Measurements from ENCODE around the gene EMP2. TPM values are rescaled to one million over a fixed set of nuclear protein-coding genes. Genes with fewer than 3 reads are reported as not detected.

EMP2 gene
- total and polyA plus RNA-seq, 5 donors, result 34.4 to 85.0 (median 73.6) TPM

- DNase-seq (no peak), ATAC-seq (peak; percentile 50 to 53)
- Histone ChIP-seq H3K4me1 (ENCODE audit: control insufficient read depth, insufficient read depth, low read length) (no peaks in the 10 kb centered on the region), H3K27ac (ENCODE audit: low read length) (peak overlapping the region; percentile 21), H3K27me3 (ENCODE audit: control insufficient read depth, insufficient read depth) (no peaks in the 10 kb centered on the region), H3K4me3 (ENCODE audit: low read length) (no peak overlapping the region), H3K9me3 (ENCODE audit: control insufficient read depth, low read length) (no peaks in the 10 kb centered on the region)
- intact Hi-C loops (cut with DNase I), result no loop called here
- WGBS, result 51% methylated on average over 7 of the region's 7 CpGs
Measured at GRCh38 chr16:10609402-10609774, 29.0 kb upstream of the EMP2 start.

- 39% methylated on average over 11 of the region's 11 CpGs for WGBS
- no peaks in the 10 kb centered on the region for H3K4me1 ChIP-seq (ENCODE audit: control insufficient read depth, insufficient read depth, low read length)
- intact Hi-C loops (cut with DNase I), result no loop called here
- no peaks in the 10 kb centered on the region for H3K27me3 ChIP-seq (ENCODE audit: control insufficient read depth, insufficient read depth)
- peak overlapping the region; percentile 21 for H3K27ac ChIP-seq (ENCODE audit: low read length)
- no peak overlapping the region for H3K4me3 ChIP-seq (ENCODE audit: low read length)
- peak in 1 of 3 donors; percentile 66 for DNase-seq
- H3K9me3 ChIP-seq (ENCODE audit: control insufficient read depth, low read length), result no peaks in the 10 kb centered on the region
- peak; percentile 72 to 77 for ATAC-seq
Measured at GRCh38 chr16:10608687-10609401, 28.4 kb upstream of the EMP2 start.

GRCh38 chr16:10607157-10607556 is 26.8 kb upstream of the EMP2 start:
- no peaks in the 10 kb centered on the region for H3K27me3 ChIP-seq (ENCODE audit: control insufficient read depth, insufficient read depth)
- intact Hi-C loops (cut with DNase I), result no loop called here
- no peak overlapping the region for H3K27ac ChIP-seq (ENCODE audit: low read length)
- no peak overlapping the region for H3K4me3 ChIP-seq (ENCODE audit: low read length)
- 79% methylated on average over 3 of the region's 3 CpGs for WGBS
- no peaks in the 10 kb centered on the region for H3K4me1 ChIP-seq (ENCODE audit: control insufficient read depth, insufficient read depth, low read length)
- ATAC-seq, result no peak
- H3K9me3 ChIP-seq (ENCODE audit: control insufficient read depth, low read length), result no peaks in the 10 kb centered on the region
- no peak for DNase-seq

GRCh38 chr16:10606607-10607006 is 26.2 kb upstream of the EMP2 start:
- H3K4me3 ChIP-seq (ENCODE audit: low read length), result no peak overlapping the region
- no peak for DNase-seq
- ATAC-seq, result no peak
- intact Hi-C loops (cut with DNase I), result no loop called here
- no peaks in the 10 kb centered on the region for H3K9me3 ChIP-seq (ENCODE audit: control insufficient read depth, low read length)
- H3K4me1 ChIP-seq (ENCODE audit: control insufficient read depth, insufficient read depth, low read length), result no peaks in the 10 kb centered on the region
- no peak overlapping the region for H3K27ac ChIP-seq (ENCODE audit: low read length)
- H3K27me3 ChIP-seq (ENCODE audit: control insufficient read depth, insufficient read depth), result no peaks in the 10 kb centered on the region
- WGBS, result 75% methylated on average over 6 of the region's 6 CpGs

GRCh38 chr16:10605636-10606035 is 25.2 kb upstream of the EMP2 start:
- no peaks in the 10 kb centered on the region for H3K4me1 ChIP-seq (ENCODE audit: control insufficient read depth, insufficient read depth, low read length)
- no peak overlapping the region for H3K4me3 ChIP-seq (ENCODE audit: low read length)
- WGBS, result 94% methylated on average over 3 of the region's 3 CpGs
- no peak for DNase-seq
- intact Hi-C loops (cut with DNase I), result no loop called here
- H3K27ac ChIP-seq (ENCODE audit: low read length), result no peak overlapping the region
- ATAC-seq, result no peak
- H3K9me3 ChIP-seq (ENCODE audit: control insufficient read depth, low read length), result no peaks in the 10 kb centered on the region
- no peaks in the 10 kb centered on the region for H3K27me3 ChIP-seq (ENCODE audit: control insufficient read depth, insufficient read depth)

- no peaks in the 10 kb centered on the region for H3K4me1 ChIP-seq (ENCODE audit: control insufficient read depth, insufficient read depth, low read length)
- ATAC-seq, result peak; percentile 7 to 75
- intact Hi-C loops (cut with DNase I), result no loop called here
Measured at GRCh38 chr16:10601444-10602408, 21.3 kb upstream of the EMP2 start.

GRCh38 chr16:10600782-10601443 is 20.5 kb upstream of the EMP2 start:
- Histone ChIP-seq H3K4me3 (ENCODE audit: low read length) (no peak overlapping the region), H3K27ac (ENCODE audit: low read length) (peak overlapping the region; percentile 51), H3K4me1 (ENCODE audit: control insufficient read depth, insufficient read depth, low read length) (no peaks in the 10 kb centered on the region), H3K27me3 (ENCODE audit: control insufficient read depth, insufficient read depth) (no peaks in the 10 kb centered on the region), H3K9me3 (ENCODE audit: control insufficient read depth, low read length) (no peaks in the 10 kb centered on the region)
- intact Hi-C loops (cut with DNase I), result no loop called here
- peak; percentile 36 to 54 for ATAC-seq
- 46% methylated on average over 12 of the region's 12 CpGs for WGBS
- peak in 2 of 3 donors; percentile 19 to 71 for DNase-seq

More at GRCh38 chr16:10601444-10602408, 21.3 kb upstream of the EMP2 start:
- H3K4me3 ChIP-seq (ENCODE audit: low read length), result no peak overlapping the region
- no peaks in the 10 kb centered on the region for H3K27me3 ChIP-seq (ENCODE audit: control insufficient read depth, insufficient read depth)
- H3K27ac ChIP-seq (ENCODE audit: low read length), result peak overlapping the region; percentile 51
- 43% methylated on average over 13 of the region's 13 CpGs for WGBS
- DNase-seq, result peak in 2 of 3 donors; percentile 63 to 67
- no peaks in the 10 kb centered on the region for H3K9me3 ChIP-seq (ENCODE audit: control insufficient read depth, low read length)

- ATAC-seq, result no peak
- Histone ChIP-seq H3K9me3 (ENCODE audit: control insufficient read depth, low read length) (no peaks in the 10 kb centered on the region), H3K4me1 (ENCODE audit: control insufficient read depth, insufficient read depth, low read length) (no peaks in the 10 kb centered on the region), H3K27ac (ENCODE audit: low read length) (no peak overlapping the region), H3K27me3 (ENCODE audit: control insufficient read depth, insufficient read depth) (no peaks in the 10 kb centered on the region), H3K4me3 (ENCODE audit: low read length) (no peak overlapping the region)
- DNase-seq, result no peak
- intact Hi-C loops (cut with DNase I), result no loop called here
- 93% methylated on average over 7 of the region's 7 CpGs for WGBS
Measured at GRCh38 chr16:10599626-10600025, 19.2 kb upstream of the EMP2 start.

- Histone ChIP-seq H3K9me3 (ENCODE audit: control insufficient read depth, low read length) (no peaks in the 10 kb centered on the region), H3K4me1 (ENCODE audit: control insufficient read depth, insufficient read depth, low read length) (no peaks in the 10 kb centered on the region), H3K4me3 (ENCODE audit: low read length) (no peak overlapping the region), H3K27me3 (ENCODE audit: control insufficient read depth, insufficient read depth) (no peaks in the 10 kb centered on the region), H3K27ac (ENCODE audit: low read length) (no peak overlapping the region)
- intact Hi-C loops (cut with DNase I), result no loop called here
- 22% methylated on average over 11 of the region's 11 CpGs for WGBS
- peak; percentile 75 to 93 for ATAC-seq
- peak; percentile 79 to 88 (median 87) for DNase-seq
Measured at GRCh38 chr16:10598157-10598556, 17.8 kb upstream of the EMP2 start.

GRCh38 chr16:10597187-10597601 is 16.8 kb upstream of the EMP2 start:
- 69% methylated on average over 3 of the region's 3 CpGs for WGBS
- intact Hi-C loops (cut with DNase I), result no loop called here
- Histone ChIP-seq H3K9me3 (ENCODE audit: control insufficient read depth, low read length) (no peaks in the 10 kb centered on the region), H3K27me3 (ENCODE audit: control insufficient read depth, insufficient read depth) (no peaks in the 10 kb centered on the region), H3K4me3 (ENCODE audit: low read length) (no peak overlapping the region), H3K4me1 (ENCODE audit: control insufficient read depth, insufficient read depth, low read length) (no peaks in the 10 kb centered on the region), H3K27ac (ENCODE audit: low read length) (no peak overlapping the region)
- DNase-seq (no peak), ATAC-seq (no peak)
